GM18907 (cell line): ENCODE data around the gene CYP4F8.

Source experiments
- ATAC-seq: cut with Tn5 transposase; IDR thresholded peaks from one replicate; pipeline ENCODE4 v1.9.1; 2021; ENCODE audit warnings: mild to moderate bottlenecking, moderate library complexity; ENCODE audit not compliant: unreplicated experiment

The CYP4F8 gene

GRCh38 chr19:15615526-15615925 lies 508 bp downstream of the CYP4F8 start:
- no peak for ATAC-seq

- no peak for ATAC-seq
Observed at GRCh38 chr19:15616183-15616582, 1.2 kb downstream of the CYP4F8 start.

DNA sequence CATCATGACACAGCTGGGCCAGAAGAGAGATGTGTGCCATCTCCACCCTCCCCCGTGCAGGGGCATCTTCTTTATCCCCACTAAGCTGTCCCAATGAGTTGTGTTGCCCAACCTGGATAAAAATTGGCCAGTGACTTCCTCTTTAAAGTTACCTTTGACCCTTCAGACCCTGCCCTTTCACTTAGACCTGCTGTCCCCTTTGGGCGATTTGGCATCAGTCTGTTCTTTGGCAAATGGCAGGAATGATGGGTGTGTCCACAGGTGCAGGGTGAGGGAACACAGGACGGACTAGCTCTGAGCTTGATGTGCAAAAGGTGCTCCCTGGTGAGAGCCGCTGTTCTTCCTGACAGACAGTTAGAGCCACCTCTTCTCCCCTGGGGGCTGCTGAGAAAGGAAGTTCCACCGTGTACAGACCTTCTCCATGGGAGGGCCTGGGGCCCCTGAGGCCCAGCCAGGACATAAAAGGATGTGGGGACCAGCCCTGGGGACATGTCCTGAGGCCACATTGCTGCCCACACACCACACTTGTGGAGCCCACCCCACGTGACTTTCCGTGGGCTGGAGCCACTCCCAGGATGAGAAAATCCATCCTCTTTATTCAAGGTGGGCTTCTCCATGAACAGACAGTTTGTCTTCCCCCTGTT lies 1.7 kb downstream of the CYP4F8 start:
- no peak for ATAC-seq

DNA sequence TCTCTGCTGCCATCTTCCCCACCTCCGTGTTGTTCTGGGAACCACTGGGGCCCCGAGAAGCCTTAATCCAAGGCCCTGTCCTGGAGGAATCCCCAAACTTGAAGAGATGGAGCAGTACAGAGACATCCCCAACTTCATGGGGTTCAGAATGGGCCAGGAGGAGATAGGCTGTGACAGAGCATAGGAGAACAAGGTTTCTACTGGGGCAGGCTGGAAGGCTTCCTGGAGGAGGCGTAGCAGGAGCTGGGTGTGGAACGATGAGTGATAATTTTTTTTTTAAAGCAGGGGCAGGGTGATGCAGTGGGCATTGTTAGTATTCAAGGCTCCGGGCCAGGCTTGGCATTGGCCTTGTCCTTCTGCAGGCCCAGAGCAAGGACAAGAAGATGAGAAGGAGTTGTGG lies 3.3 kb downstream of the CYP4F8 start:
- ATAC-seq, result no peak

DNA sequence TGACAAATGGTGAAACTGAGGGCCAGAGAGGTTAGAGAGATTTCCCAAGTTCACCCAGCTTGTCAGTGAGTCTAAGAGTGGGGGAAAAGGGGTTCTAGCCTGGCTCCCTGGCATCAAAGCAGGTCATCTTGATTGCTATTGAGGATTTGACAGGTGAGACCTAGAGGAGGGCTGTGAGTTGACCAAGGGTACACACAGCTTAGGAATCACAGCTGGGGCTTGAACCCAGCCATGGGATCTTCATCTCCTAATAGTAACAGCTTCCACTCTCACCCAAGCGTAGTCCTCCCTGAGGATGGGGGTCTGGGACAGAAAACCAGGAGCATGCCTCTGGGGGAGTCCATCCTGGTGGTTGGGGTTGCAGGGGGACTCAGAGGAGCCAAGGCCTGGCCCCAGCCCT lies 6.8 kb downstream of the CYP4F8 start:
- no peak for ATAC-seq

GRCh38 chr19:15622991-15623390 lies 8.0 kb downstream of the CYP4F8 start:
- ATAC-seq, result no peak

GRCh38 chr19:15623711-15624318 lies 8.8 kb downstream of the CYP4F8 start:
- ATAC-seq, result no peak

DNA sequence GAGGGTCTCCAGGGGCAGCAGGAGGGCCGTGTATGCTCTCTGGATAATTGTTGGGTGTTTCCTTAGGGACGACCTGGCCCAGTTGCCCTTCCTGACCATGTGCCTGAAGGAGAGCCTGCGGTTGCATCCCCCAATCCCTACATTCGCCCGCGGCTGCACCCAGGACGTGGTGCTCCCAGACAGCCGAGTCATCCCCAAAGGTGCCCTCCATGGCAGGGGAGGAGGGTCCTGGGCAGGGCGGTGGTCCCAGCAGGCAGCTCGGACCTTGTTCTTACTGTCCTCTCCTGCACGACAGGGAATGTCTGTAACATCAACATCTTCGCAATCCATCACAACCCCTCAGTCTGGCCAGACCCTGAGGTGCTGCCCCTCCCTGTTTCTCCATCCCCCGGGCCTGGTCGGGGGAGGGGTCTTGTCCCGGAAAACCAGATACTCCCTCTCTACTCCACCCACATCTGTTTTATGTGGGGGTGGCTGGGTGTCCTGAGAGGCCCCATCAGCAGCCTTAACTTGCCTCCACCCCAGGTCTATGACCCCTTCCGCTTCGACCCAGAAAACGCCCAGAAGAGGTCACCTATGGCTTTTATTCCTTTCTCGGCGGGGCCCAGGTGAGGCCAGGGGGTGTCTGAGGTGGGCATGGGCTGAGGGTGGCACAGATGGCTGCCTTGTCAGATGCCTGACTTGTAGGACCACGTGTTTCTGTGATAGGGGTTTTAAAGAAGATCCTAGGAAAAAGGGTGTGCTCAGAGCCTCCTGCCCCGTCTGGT lies 13.4 kb downstream of the CYP4F8 start:
- ATAC-seq, result no peak

GRCh38 chr19:15629003-15629880 lies 14.2 kb downstream of the CYP4F8 start:
- ATAC-seq, result no peak

- no peak for ATAC-seq
Observed at GRCh38 chr19:15631817-15632216, 16.8 kb downstream of the CYP4F8 start.

DNA sequence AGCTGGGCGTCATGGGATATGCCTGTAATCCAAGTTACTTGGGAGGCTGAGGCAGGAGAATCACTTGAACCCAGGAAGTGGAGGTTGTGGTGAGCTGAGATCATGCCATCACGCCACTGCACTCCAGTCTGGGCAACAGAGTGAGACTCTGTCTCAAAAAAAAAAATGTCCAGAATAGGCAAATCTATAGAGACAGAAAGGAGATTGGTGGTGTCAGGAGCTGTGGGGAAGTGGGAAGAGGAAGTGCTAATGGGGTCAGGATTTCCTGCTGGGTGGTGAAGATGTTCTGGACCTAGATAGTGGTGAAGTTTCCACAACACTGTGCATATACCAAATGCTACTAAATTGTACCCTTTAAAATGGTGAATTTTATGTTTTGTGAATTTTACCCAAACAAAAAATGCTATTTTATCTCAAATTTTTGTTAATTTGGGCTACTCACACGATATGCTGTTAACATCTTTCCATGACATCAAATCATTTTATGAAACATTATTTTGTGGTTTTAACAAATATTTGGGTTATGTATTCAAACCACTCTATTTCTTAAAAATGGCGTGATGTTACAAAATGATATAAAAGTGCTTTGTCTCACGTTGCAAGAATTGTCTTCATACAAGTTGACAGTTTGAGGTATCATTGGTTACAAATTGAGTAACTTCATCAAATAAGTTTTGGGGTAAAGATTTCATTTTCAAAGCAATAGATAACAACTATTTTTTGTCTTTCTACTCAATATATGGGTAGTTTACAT lies 18.2 kb downstream of the CYP4F8 start:
- no peak for ATAC-seq

- no peak for ATAC-seq
Observed at GRCh38 chr19:15634105-15634504, 19.1 kb downstream of the CYP4F8 start.

DNA sequence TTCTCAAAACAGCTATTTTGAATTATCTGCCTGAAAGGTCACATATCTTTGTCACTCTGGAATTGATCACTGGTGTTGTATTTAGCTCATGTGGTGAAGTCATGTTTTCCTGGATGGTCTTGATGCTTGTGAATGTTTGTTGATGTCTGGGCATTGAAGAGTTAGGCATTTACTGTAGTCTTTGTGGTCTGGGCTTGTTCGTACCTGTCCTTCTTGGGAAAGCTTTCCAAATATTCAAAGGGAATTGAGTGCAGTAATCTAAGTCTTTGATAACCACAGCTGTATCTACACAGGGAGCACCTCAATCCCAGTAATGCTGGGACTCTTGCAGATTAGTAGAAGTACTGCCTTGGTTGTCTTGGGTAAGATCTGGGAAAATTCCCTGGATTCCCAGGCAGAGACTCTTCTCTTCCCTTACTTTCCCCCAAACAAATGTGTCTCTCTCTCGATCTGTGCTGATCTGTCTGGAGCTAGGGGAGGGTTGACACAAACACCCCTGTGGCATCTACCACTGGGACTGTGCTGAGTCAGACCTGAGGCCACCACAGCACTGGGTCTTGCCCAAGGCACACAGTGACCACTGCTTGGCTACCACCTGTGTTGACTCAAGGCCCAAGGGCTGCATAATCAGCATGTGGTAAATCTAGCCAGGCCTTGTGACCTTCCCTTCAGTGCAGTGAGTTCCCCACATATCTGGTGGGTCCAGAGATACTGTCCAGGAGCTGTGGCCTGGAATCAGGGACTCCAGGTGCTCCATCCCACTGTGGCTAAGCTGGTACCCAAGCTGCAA lies 20.2 kb downstream of the CYP4F8 start:
- ATAC-seq, result no peak

DNA sequence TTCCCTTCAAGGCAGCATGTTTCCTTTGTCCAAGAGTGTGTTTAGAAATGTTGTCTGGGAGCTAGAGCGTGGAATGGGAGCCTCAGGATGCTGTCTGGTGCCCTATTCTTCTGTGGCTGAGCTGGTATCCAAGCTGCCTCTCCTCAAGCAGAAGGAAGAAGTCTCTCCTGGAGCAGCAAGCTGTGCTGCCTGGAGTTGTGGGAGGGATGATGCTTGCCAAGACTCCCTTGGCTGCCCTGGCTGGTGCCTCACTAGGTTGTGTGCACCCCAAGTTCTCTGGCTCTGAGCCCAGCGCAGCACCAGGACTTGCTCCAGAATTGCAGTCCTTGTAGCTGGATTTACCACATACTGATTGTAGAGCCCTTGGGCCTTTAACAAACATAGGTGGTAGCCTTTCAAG lies 21.0 kb downstream of the CYP4F8 start:
- no peak for ATAC-seq

GRCh38 chr19:15639596-15639995 lies 24.6 kb downstream of the CYP4F8 start:
- no peak for ATAC-seq

DNA sequence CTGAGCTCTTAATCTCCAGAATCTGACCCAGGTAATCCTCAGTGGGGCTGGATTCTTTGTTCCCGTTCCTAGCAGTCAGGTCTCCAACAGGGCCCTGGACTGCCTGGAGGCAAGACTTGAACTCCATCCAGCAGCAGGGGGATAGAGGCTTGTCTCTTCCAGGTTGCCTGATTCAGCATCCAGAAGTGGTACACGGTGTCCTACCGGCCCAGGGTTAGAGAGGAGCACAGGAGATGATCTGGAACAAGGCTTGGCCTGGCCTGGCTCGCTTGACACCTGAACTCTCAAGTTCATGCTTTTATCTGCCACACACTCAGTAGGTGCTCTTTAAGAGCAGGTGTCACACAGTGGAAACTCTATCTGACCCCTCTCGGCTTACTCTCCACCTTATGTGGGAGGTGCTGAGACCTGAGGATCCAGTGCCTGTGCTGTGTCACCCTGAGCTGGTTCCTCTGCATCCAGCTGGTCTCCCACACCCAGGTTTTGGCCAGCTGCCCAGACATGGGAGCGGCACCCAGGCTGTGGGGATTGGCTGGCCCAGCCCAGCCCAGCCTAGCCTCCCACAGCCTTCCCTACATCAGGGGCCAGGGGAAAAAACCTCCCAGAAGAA lies 25.4 kb downstream of the CYP4F8 start, which contains the start of gene CYP4F3:
TSS of gene CYP4F3 (plus strand) at position 604 of the 610 bp plus-strand sequence. CDS start 519 bp downstream, outside the sequence.
- no peak for ATAC-seq

DNA sequence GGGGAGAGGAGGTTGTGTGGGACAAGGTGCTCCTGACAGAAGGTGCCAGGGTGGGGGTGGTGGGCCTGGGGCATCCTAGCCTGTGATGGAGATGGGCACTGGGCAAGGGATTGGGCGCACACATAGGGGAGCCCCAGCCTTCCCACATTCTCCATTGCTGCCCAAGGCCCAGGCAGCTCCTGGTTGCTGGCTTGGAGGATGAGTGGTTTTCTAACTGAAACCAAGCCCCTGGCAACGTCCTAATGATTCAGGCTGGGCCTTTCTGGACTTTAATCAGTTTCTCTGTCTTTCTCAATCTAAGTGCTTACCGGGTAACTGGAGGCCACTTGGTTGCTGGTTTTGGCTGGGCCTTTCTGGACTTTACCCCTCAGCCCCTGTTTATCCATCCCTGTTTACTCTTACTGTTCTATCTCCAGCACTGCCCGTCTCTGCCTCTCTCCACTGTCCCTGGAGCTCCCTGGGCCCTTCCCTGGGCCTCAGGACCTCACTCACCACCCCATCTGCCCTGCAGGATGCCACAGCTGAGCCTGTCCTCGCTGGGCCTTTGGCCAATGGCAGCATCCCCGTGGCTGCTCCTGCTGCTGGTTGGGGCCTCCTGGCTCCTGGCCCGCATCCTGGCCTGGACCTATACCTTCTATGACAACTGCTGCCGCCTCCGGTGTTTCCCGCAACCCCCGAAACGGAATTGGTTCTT lies 26.0 kb downstream of the CYP4F8 start:
- no peak for ATAC-seq

DNA sequence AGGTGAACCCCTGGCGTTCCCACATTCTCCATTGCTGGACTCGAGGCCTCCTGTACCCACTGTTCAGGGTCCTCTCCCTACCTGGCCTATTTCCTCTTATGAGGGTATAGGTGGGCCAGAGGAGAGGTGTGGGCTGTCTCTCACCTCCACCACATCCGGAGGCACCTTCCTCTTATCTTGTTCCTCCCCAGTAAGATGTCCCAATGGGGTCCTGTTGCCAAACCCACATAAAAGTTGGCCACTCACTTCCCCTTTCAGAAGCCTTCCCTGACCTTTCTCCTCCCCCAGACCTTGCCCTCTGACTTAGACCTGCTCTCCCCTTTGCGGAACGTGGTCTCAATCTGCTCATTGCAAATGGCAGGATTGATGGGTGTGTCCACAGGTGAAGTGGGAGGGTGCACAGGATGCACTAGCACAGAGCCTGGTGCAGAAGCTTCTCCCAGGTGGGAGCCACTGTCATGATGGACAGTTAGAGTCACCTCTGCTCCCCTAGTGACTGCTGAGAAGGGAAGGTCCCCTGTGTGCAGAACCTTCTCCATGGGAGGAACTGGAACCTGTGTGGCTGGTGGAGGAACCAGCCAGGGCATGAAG lies 27.0 kb downstream of the CYP4F8 start:
- no peak for ATAC-seq
